Measurements from ENCODE around the gene DGKZ.

GRCh38 chr11:46393759-46394158 is 46.5 kb downstream of the DGKZ start:
- TF ChIP-seq ZNF670 (CRISPR knock-in tag; IDR thresholded peaks at IDR 0.05; ENCODE audit: borderline replicate concordance): no peak
- TF ChIP-seq AHDC1 (CRISPR knock-in tag; IDR thresholded peaks at IDR 0.05; ENCODE audit: borderline replicate concordance): no peak
- no peak for TF ChIP-seq SUZ12 (IDR thresholded peaks at IDR 0.05; ENCODE audit: low read depth, low read length)
- no peak for TF ChIP-seq CTCF (CRISPR knock-in tag; IDR thresholded peaks at IDR 0.05)
- no peak for TF ChIP-seq FOXC1 (CRISPR knock-in tag; IDR thresholded peaks at IDR 0.05; ENCODE audit: borderline replicate concordance)
- no peak for TF ChIP-seq POLR2A (IDR thresholded peaks at IDR 0.05; ENCODE audit: insufficient read depth in 1 of 2, low read depth in 2 of 2, low read length in 2 of 2)
- TF ChIP-seq HMGA1 (CRISPR knock-in tag; conservative IDR thresholded peaks at IDR 0.05): no peak
- no peak for TF ChIP-seq STAT6 (CRISPR knock-in tag; IDR thresholded peaks at IDR 0.05; ENCODE audit: borderline replicate concordance)
- TF ChIP-seq FOXJ3 (CRISPR knock-in tag; IDR thresholded peaks at IDR 0.05; ENCODE audit: borderline replicate concordance): no peak

Data from HepG2 (cell line).